ENCODE results near the gene PPFIA1.

GRCh38 chr11:70409437-70409836, 138.9 kb downstream of the PPFIA1 start:
- no peak for TF ChIP-seq POLR2A (IDR thresholded peaks at IDR 0.05; ENCODE audit: low read length)
- no peak for TF ChIP-seq GATA1 (IDR thresholded peaks at IDR 0.05; ENCODE audit: low read depth, low read length)
